ENCODE results near the gene DNA2. TPM values are rescaled to one million over a fixed set of nuclear protein-coding genes. Genes with fewer than 3 reads are reported as not detected.
A peak's percentile ranks its signal among the peaks of the same experiment; 100 is the strongest.

DNA2 gene
- polyA plus RNA-seq, 4 donors: 2.2 to 7.8 (median 4.1) TPM

DNA sequence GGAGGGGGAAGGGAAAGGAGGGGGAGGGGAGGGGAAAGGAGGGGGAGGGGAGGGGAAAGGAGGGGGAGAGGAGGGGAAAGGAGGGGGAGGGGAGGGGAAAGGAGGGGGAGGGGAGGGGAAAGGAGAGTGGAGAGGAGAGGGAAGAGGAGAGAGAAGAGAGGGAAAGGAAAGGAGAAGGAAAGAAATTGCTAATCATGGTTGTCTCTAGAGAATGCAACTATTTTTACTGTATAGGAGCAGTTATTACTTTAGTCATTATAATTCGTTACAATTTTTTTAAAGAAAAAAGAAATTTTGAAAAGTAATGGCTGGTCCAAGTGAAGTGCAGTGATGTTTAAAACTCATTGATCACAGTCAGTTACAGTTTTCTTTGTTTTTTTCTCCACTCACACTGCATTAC is 31.1 kb upstream of the DNA2 start:
- no peak for FAIRE-seq

DNA sequence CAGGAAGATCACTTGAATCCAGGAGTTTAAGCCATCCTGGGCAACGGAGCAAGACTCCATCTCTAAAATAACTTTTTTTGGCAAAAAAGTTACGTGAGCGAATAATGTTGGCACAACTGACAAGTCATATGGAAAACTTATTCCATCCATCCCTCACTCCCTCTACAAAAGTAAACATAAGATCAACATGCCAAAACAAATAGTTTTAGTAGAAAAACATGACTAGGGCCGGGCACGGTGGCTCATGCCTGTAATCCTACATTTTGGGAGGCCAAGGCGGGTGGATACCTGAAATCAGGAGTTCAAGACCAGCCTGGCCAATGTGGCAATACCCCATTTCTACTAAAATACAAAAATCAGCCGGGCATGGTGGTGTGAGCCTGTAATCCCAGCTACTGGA is 29.9 kb upstream of the DNA2 start:
- H3K36me3 ChIP-seq (ENCODE audit: control insufficient read depth in 3 of 3, insufficient read depth in 2 of 3, low read depth in 1 of 3, low read length in 3 of 3): peaks cover 0 to 50% (median 13%) of the 10 kb centered on the region in 3 donors
- no peak for FAIRE-seq

More for the DNA sequence above, 31.1 kb upstream of the DNA2 start:
- Histone ChIP-seq H3K27ac (ENCODE audit: low read depth in 1 of 3, low read length in 2 of 3) (no peak overlapping the region), H3K4me3 (ENCODE audit: low read depth in 1 of 3, low read length in 3 of 3) (no peak overlapping the region), H3K9me3 (ENCODE audit: control insufficient read depth in 2 of 2, insufficient read depth in 1 of 2, low read depth in 1 of 2, low read length in 1 of 2) (no peaks in the 10 kb centered on the region), H3K4me1 (ENCODE audit: control insufficient read depth in 3 of 3, insufficient read depth in 2 of 3, low read depth in 1 of 3, low read length in 2 of 3) (peaks cover 0 to 4% (median 2%) of the 10 kb centered on the region in 3 donors), H3K36me3 (ENCODE audit: control insufficient read depth in 3 of 3, insufficient read depth in 2 of 3, low read depth in 1 of 3, low read length in 3 of 3) (peaks cover 0 to 48% (median 13%) of the 10 kb centered on the region in 3 donors), H3K27me3 (ENCODE audit: control insufficient read depth in 3 of 3, insufficient read depth in 3 of 3, low read length in 3 of 3) (no peaks in the 10 kb centered on the region)
- WGBS, 3 donors: 72 to 95% (median 87%) methylated on average over 1 of the region's 1 CpG
- no peak for DNase-seq

DNA sequence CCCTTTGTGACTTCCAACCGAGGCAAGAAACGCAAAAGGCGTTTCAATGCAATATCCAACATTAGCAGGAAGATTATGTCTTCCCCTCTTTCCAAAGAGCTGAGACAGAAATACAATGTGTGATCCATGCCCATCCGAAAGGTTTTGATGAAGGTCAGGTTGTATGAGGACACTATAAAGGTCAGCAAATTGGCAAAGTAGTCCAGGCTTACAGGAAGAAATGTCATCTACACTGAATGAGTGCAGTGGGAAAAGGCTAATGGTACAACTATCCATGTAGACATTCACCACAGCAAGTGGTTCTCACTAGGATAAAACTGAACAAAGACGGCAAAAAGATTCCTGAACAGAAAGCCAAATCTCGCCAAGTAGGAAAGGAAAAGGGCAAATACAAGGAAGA is 27.8 kb upstream of the DNA2 start:
- FAIRE-seq (no peak), DNase-seq (no peak)
- H3K36me3 ChIP-seq (ENCODE audit: control insufficient read depth in 3 of 3, insufficient read depth in 2 of 3, low read depth in 1 of 3, low read length in 3 of 3): peaks cover 2 to 46% (median 13%) of the 10 kb centered on the region in 3 donors
- H3K27me3 ChIP-seq (ENCODE audit: control insufficient read depth in 3 of 3, insufficient read depth in 3 of 3, low read length in 3 of 3): no peaks in the 10 kb centered on the region
- H3K4me1 ChIP-seq (ENCODE audit: control insufficient read depth in 3 of 3, insufficient read depth in 2 of 3, low read depth in 1 of 3, low read length in 2 of 3): no peaks in the 10 kb centered on the region
- no peak overlapping the region for H3K4me3 ChIP-seq (ENCODE audit: low read depth in 1 of 3, low read length in 3 of 3)
- H3K9me3 ChIP-seq (ENCODE audit: control insufficient read depth in 2 of 2, insufficient read depth in 1 of 2, low read depth in 1 of 2, low read length in 1 of 2): no peaks in the 10 kb centered on the region
- H3K27ac ChIP-seq (ENCODE audit: low read depth in 1 of 3, low read length in 2 of 3): no peak overlapping the region
- WGBS, 3 donors: 95 to 98% (median 97%) methylated on average over 6 of the region's 6 CpGs

More for the DNA sequence above, 29.9 kb upstream of the DNA2 start:
- 87 to 90% (median 87%) methylated on average over 7 of the region's 7 CpGs for WGBS, 3 donors
- no peak for DNase-seq
- Histone ChIP-seq H3K27ac (ENCODE audit: low read depth in 1 of 3, low read length in 2 of 3) (no peak overlapping the region), H3K4me1 (ENCODE audit: control insufficient read depth in 3 of 3, insufficient read depth in 2 of 3, low read depth in 1 of 3, low read length in 2 of 3) (peaks cover 0 to 4% (median 2%) of the 10 kb centered on the region in 3 donors), H3K27me3 (ENCODE audit: control insufficient read depth in 3 of 3, insufficient read depth in 3 of 3, low read length in 3 of 3) (no peaks in the 10 kb centered on the region), H3K4me3 (ENCODE audit: low read depth in 1 of 3, low read length in 3 of 3) (no peak overlapping the region), H3K9me3 (ENCODE audit: control insufficient read depth in 2 of 2, insufficient read depth in 1 of 2, low read depth in 1 of 2, low read length in 1 of 2) (no peaks in the 10 kb centered on the region)

DNA sequence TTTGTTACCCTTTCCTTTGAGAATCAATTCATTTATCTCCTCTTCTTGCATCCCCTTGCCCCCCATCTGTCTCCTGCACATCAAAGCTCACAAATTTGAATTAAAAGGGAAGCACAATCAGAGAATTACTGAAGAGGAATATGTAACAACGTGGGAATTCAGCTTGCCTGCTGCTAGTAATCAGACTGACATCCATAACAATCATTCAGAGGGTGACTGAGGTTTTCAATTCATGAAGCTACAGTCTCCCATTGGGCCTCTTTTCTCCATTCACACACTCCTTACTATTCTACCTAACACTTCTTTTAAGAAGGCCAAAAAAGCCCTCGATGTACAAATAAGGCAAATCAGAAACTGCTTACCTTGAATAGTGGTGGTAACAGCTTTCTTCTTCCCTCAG is 24.3 kb upstream of the DNA2 start:
- Histone ChIP-seq H3K4me1 (ENCODE audit: control insufficient read depth in 3 of 3, insufficient read depth in 2 of 3, low read depth in 1 of 3, low read length in 2 of 3) (no peaks in the 10 kb centered on the region), H3K36me3 (ENCODE audit: control insufficient read depth in 3 of 3, insufficient read depth in 2 of 3, low read depth in 1 of 3, low read length in 3 of 3) (peaks cover 2 to 41% (median 11%) of the 10 kb centered on the region in 3 donors), H3K9me3 (ENCODE audit: control insufficient read depth in 2 of 2, insufficient read depth in 1 of 2, low read depth in 1 of 2, low read length in 1 of 2) (no peaks in the 10 kb centered on the region), H3K4me3 (ENCODE audit: low read depth in 1 of 3, low read length in 3 of 3) (no peak overlapping the region), H3K27ac (ENCODE audit: low read depth in 1 of 3, low read length in 2 of 3) (no peak overlapping the region), H3K27me3 (ENCODE audit: control insufficient read depth in 3 of 3, insufficient read depth in 3 of 3, low read length in 3 of 3) (no peaks in the 10 kb centered on the region)
- FAIRE-seq (no peak), DNase-seq (no peak)
- WGBS, 3 donors: 41 to 68% (median 55%) methylated on average over 2 of the region's 2 CpGs

DNA sequence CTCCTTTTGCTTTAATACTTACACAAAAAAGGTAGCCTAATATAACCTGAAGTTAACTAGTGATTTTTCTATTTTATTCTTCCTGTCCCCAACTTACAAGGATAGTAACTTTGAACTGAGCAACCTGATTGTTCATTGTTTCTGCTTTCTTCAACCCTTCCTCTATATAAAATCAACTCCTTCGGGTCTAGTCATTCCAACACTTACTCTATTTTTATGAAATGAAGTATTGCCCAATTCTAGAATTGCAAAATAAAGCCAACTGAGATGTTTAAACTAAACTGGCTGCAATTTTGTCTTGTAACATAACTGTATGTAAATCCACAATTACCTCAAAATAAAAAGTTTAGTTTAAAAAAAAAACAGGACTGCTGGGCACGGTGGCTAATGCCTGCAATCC is 20.3 kb upstream of the DNA2 start:
- Histone ChIP-seq H3K27me3 (ENCODE audit: control insufficient read depth in 3 of 3, insufficient read depth in 3 of 3, low read length in 3 of 3) (no peaks in the 10 kb centered on the region), H3K36me3 (ENCODE audit: control insufficient read depth in 3 of 3, insufficient read depth in 2 of 3, low read depth in 1 of 3, low read length in 3 of 3) (peaks cover 7 to 42% (median 7%) of the 10 kb centered on the region in 3 donors), H3K27ac (ENCODE audit: low read depth in 1 of 3, low read length in 2 of 3) (no peak overlapping the region), H3K4me3 (ENCODE audit: low read depth in 1 of 3, low read length in 3 of 3) (no peak overlapping the region), H3K9me3 (ENCODE audit: control insufficient read depth in 2 of 2, insufficient read depth in 1 of 2, low read depth in 1 of 2, low read length in 1 of 2) (no peaks in the 10 kb centered on the region), H3K4me1 (ENCODE audit: control insufficient read depth in 3 of 3, insufficient read depth in 2 of 3, low read depth in 1 of 3, low read length in 2 of 3) (no peaks in the 10 kb centered on the region)
- 85 to 95% (median 91%) methylated on average over 2 of the region's 2 CpGs for WGBS, 3 donors
- DNase-seq: no peak
- FAIRE-seq: no peak

DNA sequence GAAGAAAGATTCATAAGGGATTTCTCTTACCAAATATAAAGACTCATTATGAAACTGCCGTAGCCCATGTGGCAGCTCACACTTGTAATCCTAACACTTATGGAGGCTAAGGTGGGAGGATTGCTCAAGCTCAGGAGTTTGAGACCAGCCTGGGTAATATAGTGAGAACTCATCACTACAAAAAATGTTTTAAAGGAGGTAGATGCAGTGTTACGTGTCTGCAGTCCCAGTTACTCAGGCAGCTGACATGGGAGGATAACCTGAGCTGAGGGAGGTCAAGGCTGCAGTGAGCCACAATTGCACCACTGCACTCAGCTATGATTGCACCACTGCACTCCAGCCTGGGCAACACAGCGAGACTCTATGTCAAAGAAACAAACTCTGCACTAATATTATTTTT is 18.1 kb upstream of the DNA2 start:
- FAIRE-seq (no peak), DNase-seq (no peak)
- Histone ChIP-seq H3K9me3 (ENCODE audit: control insufficient read depth in 2 of 2, insufficient read depth in 1 of 2, low read depth in 1 of 2, low read length in 1 of 2) (no peaks in the 10 kb centered on the region), H3K27ac (ENCODE audit: low read depth in 1 of 3, low read length in 2 of 3) (no peak overlapping the region), H3K36me3 (ENCODE audit: control insufficient read depth in 3 of 3, insufficient read depth in 2 of 3, low read depth in 1 of 3, low read length in 3 of 3) (peaks cover 6 to 58% (median 6%) of the 10 kb centered on the region in 3 donors), H3K4me1 (ENCODE audit: control insufficient read depth in 3 of 3, insufficient read depth in 2 of 3, low read depth in 1 of 3, low read length in 2 of 3) (no peaks in the 10 kb centered on the region), H3K4me3 (ENCODE audit: low read depth in 1 of 3, low read length in 3 of 3) (no peak overlapping the region), H3K27me3 (ENCODE audit: control insufficient read depth in 3 of 3, insufficient read depth in 3 of 3, low read length in 3 of 3) (no peaks in the 10 kb centered on the region)
- WGBS, 3 donors: 83 to 93% (median 91%) methylated on average over 3 of the region's 3 CpGs

DNA sequence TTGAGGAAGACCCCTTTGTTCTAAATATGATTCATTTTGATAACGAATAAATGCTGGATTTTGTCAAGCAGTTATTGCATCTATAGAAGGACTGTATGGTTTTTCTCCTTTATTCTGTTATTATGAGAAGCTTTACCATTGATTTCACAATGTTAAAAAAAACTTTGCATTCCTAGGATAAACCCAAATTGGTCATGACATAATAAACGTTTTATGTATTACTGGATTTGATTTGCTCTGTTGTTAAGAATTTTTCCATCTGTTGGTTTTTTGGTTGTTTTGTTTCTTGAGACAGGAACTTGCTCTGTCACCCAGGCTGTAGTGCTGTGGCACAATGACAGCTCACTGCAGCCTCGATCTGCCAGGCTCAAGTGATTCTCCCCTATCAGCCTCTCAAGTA is 2.2 kb upstream of the DNA2 start:
- 50 to 68% (median 58%) methylated on average over 3 of the region's 3 CpGs for WGBS, 3 donors
- H3K4me1 ChIP-seq (ENCODE audit: control insufficient read depth in 3 of 3, insufficient read depth in 2 of 3, low read depth in 1 of 3, low read length in 2 of 3): peaks cover 0 to 5% (median 0%) of the 10 kb centered on the region in 3 donors
- no peaks in the 10 kb centered on the region for H3K9me3 ChIP-seq (ENCODE audit: control insufficient read depth in 2 of 2, insufficient read depth in 1 of 2, low read depth in 1 of 2, low read length in 1 of 2)
- H3K27ac ChIP-seq (ENCODE audit: low read depth in 1 of 3, low read length in 2 of 3): no peak overlapping the region
- no peaks in the 10 kb centered on the region for H3K27me3 ChIP-seq (ENCODE audit: control insufficient read depth in 3 of 3, insufficient read depth in 3 of 3, low read length in 3 of 3)
- DNase-seq: no peak
- H3K4me3 ChIP-seq (ENCODE audit: low read depth in 1 of 3, low read length in 3 of 3): no peak overlapping the region
- H3K36me3 ChIP-seq (ENCODE audit: control insufficient read depth in 3 of 3, insufficient read depth in 2 of 3, low read depth in 1 of 3, low read length in 3 of 3): no peaks in the 10 kb centered on the region
- FAIRE-seq: no peak

DNA sequence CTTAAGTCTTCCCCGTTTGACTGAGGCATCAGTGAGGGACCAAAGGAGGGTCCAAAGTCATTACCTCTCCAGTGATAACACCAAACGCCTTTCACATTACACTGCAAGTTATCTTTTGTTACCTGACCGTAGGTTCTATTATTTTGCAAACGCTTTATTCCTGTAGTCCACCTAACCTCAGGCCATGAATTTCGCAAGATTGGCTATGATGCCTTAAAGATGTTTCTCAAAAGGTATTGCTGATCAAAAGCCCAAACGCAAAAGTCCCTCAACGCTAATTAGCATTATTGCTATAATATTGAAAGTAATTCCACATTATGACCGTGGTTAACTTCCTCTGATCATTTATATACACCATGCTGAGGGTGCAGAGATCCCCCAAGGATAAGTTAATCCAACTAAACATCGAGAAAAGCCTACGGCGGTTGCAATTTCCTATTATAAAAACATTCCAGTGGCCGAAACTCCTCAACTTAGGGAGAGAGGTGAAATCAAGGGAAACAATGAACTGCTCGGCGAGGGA is 649 bp downstream of the DNA2 start:
- Histone ChIP-seq H3K27ac (ENCODE audit: low read depth in 1 of 3, low read length in 2 of 3) (peak overlapping the region in 1 of 3 donors; percentile 67), H3K4me1 (ENCODE audit: control insufficient read depth in 3 of 3, insufficient read depth in 2 of 3, low read depth in 1 of 3, low read length in 2 of 3) (peaks cover 0 to 5% (median 0%) of the 10 kb centered on the region in 3 donors), H3K9me3 (ENCODE audit: control insufficient read depth in 2 of 2, insufficient read depth in 1 of 2, low read depth in 1 of 2, low read length in 1 of 2) (no peaks in the 10 kb centered on the region), H3K36me3 (ENCODE audit: control insufficient read depth in 3 of 3, insufficient read depth in 2 of 3, low read depth in 1 of 3, low read length in 3 of 3) (peaks cover 0 to 9% (median 0%) of the 10 kb centered on the region in 3 donors), H3K27me3 (ENCODE audit: control insufficient read depth in 3 of 3, insufficient read depth in 3 of 3, low read length in 3 of 3) (no peaks in the 10 kb centered on the region), H3K4me3 (ENCODE audit: low read depth in 1 of 3, low read length in 3 of 3) (peak overlapping the region; percentile 67 to 80 (median 69))
- FAIRE-seq (no peak), DNase-seq (peak; percentile 12 to 20)
- 0 to 1% (median 0%) methylated on average over 14 of the region's 14 CpGs for WGBS, 3 donors

DNA sequence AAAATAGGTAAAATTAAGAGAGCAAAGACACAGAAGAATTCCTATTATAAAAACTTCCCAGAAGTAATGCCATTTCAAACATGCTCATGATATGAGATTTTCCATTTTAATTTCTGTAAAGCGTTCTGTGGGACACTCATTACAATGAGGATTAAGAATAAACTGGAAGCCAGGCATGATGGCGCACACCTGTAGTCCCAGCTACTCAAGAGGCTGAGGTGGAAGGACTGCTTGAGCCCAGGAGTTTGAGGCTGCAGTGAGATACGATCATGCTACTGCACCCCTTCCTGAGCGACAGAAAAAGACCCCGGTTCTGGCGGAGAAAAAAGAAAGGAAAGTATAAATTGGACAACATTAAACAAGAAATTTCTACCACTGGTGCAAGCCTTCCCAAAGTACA is 1.5 kb downstream of the DNA2 start:
- peak overlapping the region in 1 of 3 donors; percentile 80 for H3K4me3 ChIP-seq (ENCODE audit: low read depth in 1 of 3, low read length in 3 of 3)
- peaks cover 0 to 9% (median 0%) of the 10 kb centered on the region in 3 donors for H3K36me3 ChIP-seq (ENCODE audit: control insufficient read depth in 3 of 3, insufficient read depth in 2 of 3, low read depth in 1 of 3, low read length in 3 of 3)
- no peaks in the 10 kb centered on the region for H3K9me3 ChIP-seq (ENCODE audit: control insufficient read depth in 2 of 2, insufficient read depth in 1 of 2, low read depth in 1 of 2, low read length in 1 of 2)
- H3K27ac ChIP-seq (ENCODE audit: low read depth in 1 of 3, low read length in 2 of 3): no peak overlapping the region
- peaks cover 0 to 5% (median 0%) of the 10 kb centered on the region in 3 donors for H3K4me1 ChIP-seq (ENCODE audit: control insufficient read depth in 3 of 3, insufficient read depth in 2 of 3, low read depth in 1 of 3, low read length in 2 of 3)
- WGBS, 3 donors: 49 to 68% (median 56%) methylated on average over 6 of the region's 6 CpGs
- H3K27me3 ChIP-seq (ENCODE audit: control insufficient read depth in 3 of 3, insufficient read depth in 3 of 3, low read length in 3 of 3): no peaks in the 10 kb centered on the region
- DNase-seq: no peak
- no peak for FAIRE-seq
